GM18909 (cell line): ENCODE data around the gene HSPA13.
"Not testable (repeated sequence)": the region's sequence is repeated elsewhere in the genome, so short reads cannot be mapped to it uniquely, and the experiment has no call there.

Experiments
- ATAC-seq: cut with Tn5 transposase; IDR thresholded peaks from one replicate; pipeline ENCODE4 v1.9.1; 2021; ENCODE audit warnings: mild to moderate bottlenecking; ENCODE audit not compliant: unreplicated experiment, poor library complexity

The HSPA13 gene, protein sequence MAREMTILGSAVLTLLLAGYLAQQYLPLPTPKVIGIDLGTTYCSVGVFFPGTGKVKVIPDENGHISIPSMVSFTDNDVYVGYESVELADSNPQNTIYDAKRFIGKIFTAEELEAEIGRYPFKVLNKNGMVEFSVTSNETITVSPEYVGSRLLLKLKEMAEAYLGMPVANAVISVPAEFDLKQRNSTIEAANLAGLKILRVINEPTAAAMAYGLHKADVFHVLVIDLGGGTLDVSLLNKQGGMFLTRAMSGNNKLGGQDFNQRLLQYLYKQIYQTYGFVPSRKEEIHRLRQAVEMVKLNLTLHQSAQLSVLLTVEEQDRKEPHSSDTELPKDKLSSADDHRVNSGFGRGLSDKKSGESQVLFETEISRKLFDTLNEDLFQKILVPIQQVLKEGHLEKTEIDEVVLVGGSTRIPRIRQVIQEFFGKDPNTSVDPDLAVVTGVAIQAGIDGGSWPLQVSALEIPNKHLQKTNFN

DNA sequence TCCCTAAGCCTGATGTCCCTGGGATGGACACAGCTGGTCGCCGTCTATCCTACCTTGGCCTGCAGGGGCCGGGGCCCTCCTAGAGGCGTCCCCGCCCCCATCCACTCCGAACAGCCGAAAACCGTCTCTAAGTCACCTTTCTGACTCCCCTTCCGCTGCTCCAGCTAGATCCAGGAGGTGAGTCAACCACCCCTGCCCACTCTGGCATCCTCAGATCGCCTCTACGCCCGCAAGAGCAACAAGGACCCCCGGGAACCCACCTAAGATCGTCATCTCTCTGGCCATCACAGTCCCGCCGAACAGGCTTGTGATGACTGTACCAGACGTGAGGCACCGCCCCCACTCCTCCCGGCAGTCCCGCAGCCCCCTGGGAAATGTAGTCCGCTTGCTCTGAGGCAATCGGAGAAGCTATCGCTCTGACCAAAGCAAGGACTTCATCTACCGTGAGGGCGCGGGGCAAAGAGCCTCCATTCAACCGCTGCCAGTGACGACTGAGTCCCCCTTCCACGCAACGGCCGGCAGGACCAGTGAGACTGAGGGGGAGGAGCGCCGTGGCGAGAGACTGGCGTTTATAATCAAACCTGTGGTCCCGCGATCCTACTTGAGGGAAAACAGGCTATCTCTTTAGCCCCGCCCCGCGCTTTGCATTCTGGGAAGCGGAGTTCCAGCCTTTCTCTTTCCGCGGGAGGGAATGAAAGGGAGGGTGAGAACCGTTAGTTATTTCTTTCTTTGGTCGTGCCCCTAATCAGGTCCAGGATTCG lies at the start of gene HSPA13:
HSPA13 (minus strand) TSS at position 312 of the 761 bp plus-strand sequence; CDS start at position 285, 27 bp downstream.
- ATAC-seq = peak; percentile 99

GRCh38 chr21:14418920-14419319 lies 36.0 kb upstream of the HSPA13 start:
- ATAC-seq = no peak

DNA sequence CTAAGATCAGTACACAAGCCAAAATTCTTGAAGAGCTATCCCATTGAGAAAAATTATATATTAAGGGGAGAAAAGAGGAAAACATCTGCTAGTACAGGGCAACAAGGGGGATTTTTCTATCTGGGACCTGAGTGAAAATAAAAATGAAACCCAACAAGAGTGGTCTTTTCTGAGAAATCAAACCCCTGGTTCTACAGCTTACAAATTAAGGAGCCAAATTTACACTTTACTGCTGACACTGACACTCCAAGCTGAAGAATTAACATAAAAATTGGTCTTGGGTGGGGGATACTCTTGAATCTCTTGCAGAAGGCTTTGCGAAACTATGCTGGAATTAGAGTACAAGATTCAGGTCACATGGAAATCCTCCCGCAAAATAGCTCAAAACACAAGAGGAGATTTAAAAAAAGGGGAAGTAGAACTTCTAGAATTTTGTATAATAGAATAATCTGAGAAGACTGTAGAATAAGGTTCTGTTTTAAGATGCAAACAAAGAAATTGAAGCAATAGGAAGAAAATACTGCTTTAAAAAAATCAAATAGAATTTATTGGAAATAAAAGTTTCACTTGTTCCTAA lies 32.1 kb upstream of the HSPA13 start:
- ATAC-seq = no peak

GRCh38 chr21:14405962-14406361 lies 23.0 kb upstream of the HSPA13 start:
- ATAC-seq = no peak

DNA sequence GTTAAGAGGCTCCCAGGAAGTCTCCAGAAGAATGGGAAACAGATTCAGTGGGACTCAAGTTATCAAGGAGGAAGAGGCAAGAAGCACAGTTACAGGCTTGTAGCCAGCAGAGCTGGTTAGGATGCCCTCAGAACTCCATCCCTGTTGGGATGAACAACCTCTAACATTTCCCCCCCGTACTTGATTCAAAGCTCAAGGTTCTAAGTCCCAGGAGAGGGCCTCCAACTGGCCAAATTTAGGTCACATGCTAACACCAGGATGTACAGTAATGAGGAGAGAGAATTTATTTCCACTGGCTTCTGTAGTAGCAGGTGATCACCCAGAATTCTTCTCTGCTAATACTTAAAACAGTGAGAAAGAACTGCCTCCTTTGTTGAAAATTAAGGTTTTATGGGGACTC lies 22.3 kb upstream of the HSPA13 start:
- no peak for ATAC-seq

DNA sequence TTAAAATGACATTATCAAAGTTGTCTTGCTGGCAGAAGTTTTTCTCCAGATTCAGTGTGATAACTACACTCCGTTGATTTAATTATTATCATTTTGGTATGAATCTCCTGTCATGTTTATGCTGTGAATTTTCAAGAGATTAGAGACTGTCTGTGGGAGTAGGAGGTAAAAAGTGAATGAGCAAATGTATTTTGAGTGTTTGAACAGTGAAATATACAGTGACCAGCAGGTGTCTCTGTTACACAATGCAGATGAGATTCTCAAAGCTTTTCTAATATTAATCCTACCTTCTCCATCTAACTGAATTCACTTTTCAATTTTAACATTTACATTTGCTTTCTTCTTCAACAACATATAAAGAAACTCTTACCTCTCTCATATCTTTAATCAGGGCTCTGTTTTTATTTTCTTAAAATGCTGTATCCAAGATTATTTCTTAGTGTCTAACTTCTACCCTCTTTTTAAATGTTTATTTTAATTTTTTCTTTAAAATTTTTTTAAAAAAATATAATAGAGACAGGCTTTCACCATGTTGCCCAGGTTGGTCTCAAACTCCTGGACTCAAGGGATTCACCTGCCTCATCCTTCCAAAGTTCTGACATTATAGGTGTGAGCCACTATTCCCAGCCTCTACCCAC lies 20.9 kb upstream of the HSPA13 start:
- peak; percentile 64 for ATAC-seq

GRCh38 chr21:14401217-14401616 lies 18.3 kb upstream of the HSPA13 start:
- ATAC-seq = no peak

- ATAC-seq = no peak
Measured at GRCh38 chr21:14388282-14388681, 5.3 kb upstream of the HSPA13 start.

- no peak for ATAC-seq
Measured at GRCh38 chr21:14384453-14384852, 1.5 kb upstream of the HSPA13 start.

- ATAC-seq = peak; percentile 32
Measured at GRCh38 chr21:14383596-14384180, 742 bp upstream of the HSPA13 start.

- no peak for ATAC-seq
Measured at GRCh38 chr21:14382486-14382834, 486 bp downstream of the HSPA13 start.

DNA sequence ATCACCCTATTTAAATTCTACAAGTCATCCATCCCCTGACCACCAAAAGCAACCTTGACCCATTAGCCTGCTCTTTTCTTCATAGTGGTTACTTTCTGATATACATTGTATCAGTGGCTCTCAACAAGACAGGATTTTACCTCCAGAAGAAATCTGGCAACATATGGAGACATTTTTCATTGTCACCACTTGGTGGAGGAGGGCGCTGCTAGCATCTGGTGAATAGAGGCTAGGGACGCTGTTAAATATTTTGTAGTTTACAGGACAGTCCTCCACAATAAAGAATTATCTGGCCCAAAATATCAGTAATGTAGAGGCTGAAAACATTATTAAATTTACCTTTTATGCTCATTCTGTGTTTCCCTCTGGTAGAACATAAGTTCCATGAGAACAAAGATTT lies 6.1 kb downstream of the HSPA13 start:
- no peak for ATAC-seq

DNA sequence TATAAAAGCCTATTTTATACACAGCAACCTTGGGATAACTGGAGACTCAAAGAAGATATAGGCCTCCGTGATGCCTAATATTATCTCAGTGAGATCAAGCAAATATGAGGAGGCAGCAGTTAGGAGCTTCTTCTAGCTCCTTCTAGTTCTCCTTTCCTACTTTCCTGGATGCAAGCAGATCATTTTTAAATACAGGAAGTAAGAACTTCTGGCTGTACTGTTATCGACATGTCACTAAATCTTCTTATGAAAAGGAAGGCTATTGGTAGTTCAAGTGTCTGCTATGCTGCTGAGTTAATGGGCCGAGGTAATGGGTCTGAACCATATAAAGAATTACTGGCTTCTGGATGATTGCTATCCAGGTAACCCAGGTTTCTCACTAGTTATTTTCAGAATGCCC lies 15.9 kb downstream of the HSPA13 start:
- no peak for ATAC-seq

- no peak for ATAC-seq
Measured at GRCh38 chr21:14361958-14362357, 21.0 kb downstream of the HSPA13 start.

GRCh38 chr21:14358775-14359174 lies 24.2 kb downstream of the HSPA13 start:
- no peak for ATAC-seq

DNA sequence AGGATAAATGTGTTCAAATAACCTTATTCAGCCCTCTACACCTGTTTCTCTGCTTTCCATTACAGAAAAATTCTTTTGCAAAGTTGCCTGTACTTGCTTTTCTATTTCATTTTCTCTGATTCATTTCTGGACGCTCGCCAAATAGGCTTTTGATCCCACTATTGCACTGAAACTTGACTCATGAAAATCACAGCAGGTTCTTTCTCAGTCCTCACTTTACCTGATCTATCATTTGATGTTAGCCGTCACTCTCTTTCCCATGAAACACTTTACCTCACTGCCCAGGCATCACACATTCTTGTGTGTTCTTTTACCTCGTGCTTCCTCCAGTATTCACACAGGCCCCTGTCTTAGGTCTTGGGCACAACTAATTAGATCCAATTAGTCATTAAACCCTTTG lies 26.2 kb downstream of the HSPA13 start:
- ATAC-seq = no peak

DNA sequence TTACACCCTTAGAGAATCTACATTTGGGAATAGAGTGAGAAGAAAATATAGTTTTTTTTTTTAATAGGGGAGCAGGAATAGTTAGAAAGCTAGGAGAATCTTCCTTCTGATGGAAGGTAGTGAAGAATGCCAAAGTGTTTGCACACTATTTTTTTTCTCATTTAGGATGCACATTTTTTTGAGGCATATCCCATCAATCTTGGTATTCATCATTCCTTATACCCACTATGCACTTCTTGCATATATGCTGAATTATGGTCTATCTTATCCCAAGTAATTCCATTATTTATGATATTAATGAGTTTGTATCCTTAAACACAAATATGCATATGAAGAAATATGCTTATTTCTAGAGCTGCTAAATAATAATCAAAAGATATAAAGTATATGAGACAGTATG lies 28.4 kb downstream of the HSPA13 start:
- ATAC-seq = no peak

- ATAC-seq = no peak
Measured at GRCh38 chr21:14353726-14354125, 29.2 kb downstream of the HSPA13 start.

DNA sequence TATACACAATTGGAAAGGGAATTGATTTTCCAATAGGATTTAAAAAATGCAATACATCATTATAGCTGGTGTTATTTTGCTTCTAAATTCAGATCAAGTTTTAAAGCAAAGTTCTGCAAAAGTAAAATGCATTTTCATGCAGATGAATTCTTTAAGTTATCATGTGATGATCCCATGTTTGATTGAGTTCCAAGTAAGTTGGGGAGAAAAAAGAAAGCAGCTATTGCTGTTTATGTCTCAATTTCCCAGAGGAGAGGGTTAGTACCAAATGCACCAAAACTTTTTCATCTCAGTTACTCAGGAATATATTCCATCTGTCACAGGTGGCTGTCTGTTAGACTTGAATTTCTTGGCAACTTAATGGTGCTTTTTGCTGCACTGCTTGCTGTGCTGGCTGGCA lies 29.7 kb downstream of the HSPA13 start:
- no peak for ATAC-seq

DNA sequence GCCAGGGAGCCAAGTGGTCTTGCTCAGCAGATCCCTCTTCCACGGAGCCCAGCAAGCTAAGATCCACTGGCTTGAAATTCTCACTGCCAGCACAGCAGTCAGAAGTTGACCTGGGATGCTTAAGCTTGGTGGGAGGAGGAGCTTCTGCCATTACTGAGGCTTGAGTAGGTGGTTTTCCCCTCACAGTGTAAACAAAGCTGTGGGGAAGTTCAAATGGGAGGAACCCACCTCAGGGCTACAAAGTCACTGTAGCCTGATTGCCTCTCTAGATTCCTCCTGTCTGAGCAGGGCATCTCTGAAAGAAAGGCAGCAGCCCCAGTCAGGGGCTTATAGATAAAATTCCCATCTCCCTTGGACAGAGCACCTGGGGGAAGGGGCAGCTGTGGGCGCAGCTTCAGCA lies 55.6 kb downstream of the HSPA13 start:
- not testable (repeated sequence) for ATAC-seq
